ENCODE data around the gene ARL14EP.

- TF ChIP-seq POLR2A (IDR thresholded peaks at IDR 0.05; ENCODE audit: low read length) (no peak), GATA1 (IDR thresholded peaks at IDR 0.05; ENCODE audit: low read depth, low read length) (no peak)
These were observed 40.6 kb upstream of the ARL14EP start for GRCh38 chr11:30282289-30282631.

All from erythroblast (primary cell).